T-cell (primary cell): Measurements from ENCODE around the gene ZNF423. TPM values are rescaled to one million over a fixed set of nuclear protein-coding genes. Genes with fewer than 3 reads are reported as not detected.

Experiments used
- ATAC-seq, 4 experiments: fragments of 200-7000 bp in 3 of 4; fragments of 150-1000 bp in 1 of 4; cut with Tn5 transposase; replicated peaks in 1 of 4; 1 replicate in 3 of 4; 2 replicates in 1 of 4; pipeline ENCODE4 v1.10.0; 2021; ENCODE audit warnings: moderate library complexity in 3 of 4, mild to moderate bottlenecking in 2 of 4, moderate number of reproducible peaks in 1 of 4
- CTCF ChIA-PET, 2 donors: fragments of 300-600 bp; sonication (Branson Sonifier 250); formaldehyde crosslinking; loops; one replicate each; lab custom pipeline; 2022; ENCODE audit warnings: antibody characterized with exemption in 2 of 2; lab: Charles Lee
- POLR2A ChIA-PET, 2 donors: fragments of 300-600 bp; sonication (Branson Sonifier 250); formaldehyde crosslinking; loops; one replicate each; lab custom pipeline; 2022; ENCODE audit warnings: antibody characterized with exemption in 2 of 2; lab: Charles Lee
- DNase-seq, 35 experiments: peaks; one replicate each; pipeline versions ENCODE4 v3.0.0 to v3.0.0-alpha.2; 2013 to 2023
- H3K27ac ChIP-seq: one replicate; pipeline ENCODE4 v1.5.1; 2013; ENCODE audit warnings: low read length
- H3K27me3 ChIP-seq, 2 experiments: replicated peaks in 1 of 2; 1 replicate in 1 of 2; 2 replicates in 1 of 2; pipeline versions ENCODE4 v1.6.1 to v1.7.0; 2013; ENCODE audit warnings: low read length in 1 of 2, mixed read lengths in 1 of 2; ENCODE audit not compliant: control insufficient read depth in 2 of 2, insufficient read depth in 2 of 2; ENCODE audit errors: extremely low read depth in 1 of 2
- H3K36me3 ChIP-seq, 2 donors: 1 replicate in 1 of 2; 2 replicates in 1 of 2; pipeline versions ENCODE4 v1.6.1 to v1.7.0; 2013; ENCODE audit warnings: low read length in 1 of 2; ENCODE audit not compliant: control insufficient read depth in 2 of 2, insufficient read depth in 1 of 2; ENCODE audit errors: extremely low read depth in 1 of 2
- H3K4me1 ChIP-seq, 2 experiments: 1 replicate in 1 of 2; 2 replicates in 1 of 2; pipeline versions ENCODE4 v1.6.1 to v1.7.0; 2013; ENCODE audit warnings: low read length in 2 of 2, mixed read lengths in 1 of 2; ENCODE audit not compliant: insufficient read depth in 2 of 2, control insufficient read depth in 1 of 2; ENCODE audit errors: extremely low read depth in 1 of 2
- H3K4me3 ChIP-seq, 2 donors: 1 replicate in 1 of 2; 2 replicates in 1 of 2; pipeline versions ENCODE4 v1.5.1 to v1.7.0; 2013; ENCODE audit warnings: mild to moderate bottlenecking in 2 of 2, low read length in 1 of 2, moderate library complexity in 1 of 2; ENCODE audit not compliant: control insufficient read depth in 1 of 2; ENCODE audit errors: extremely low read depth in 1 of 2
- H3K9me3 ChIP-seq: 2 replicates; pipeline ENCODE4 v1.7.0; 2013
- H3K27ac Mint-ChIP-seq, 2 donors: one replicate each; pipeline ENCODE4 v1.8.0; 2020 to 2021; ENCODE audit warnings: mild to moderate bottlenecking in 2 of 2, mixed read lengths in 2 of 2
- H3K27me3 Mint-ChIP-seq, 2 donors: one replicate each; pipeline ENCODE4 v1.8.0; 2021 to 2022; ENCODE audit warnings: mixed read lengths in 2 of 2
- H3K36me3 Mint-ChIP-seq: one replicate; pipeline ENCODE4 v1.8.0; 2021; ENCODE audit warnings: mixed read lengths
- H3K4me1 Mint-ChIP-seq, 3 donors: one replicate each; pipeline ENCODE4 v1.8.0; 2020 to 2022; ENCODE audit warnings: mixed read lengths in 3 of 3, mild to moderate bottlenecking in 1 of 3
- H3K4me3 Mint-ChIP-seq, 3 donors: one replicate each; pipeline ENCODE4 v1.8.0; 2020 to 2022; ENCODE audit warnings: mild to moderate bottlenecking in 3 of 3, mixed read lengths in 3 of 3, moderate library complexity in 3 of 3
- H3K9me3 Mint-ChIP-seq, 3 donors: one replicate each; pipeline ENCODE4 v1.8.0; 2020 to 2022; ENCODE audit warnings: mixed read lengths in 3 of 3
- WGBS: methylation state at CpG from one replicate; pipeline ENCODE4 v1.1.5; 2013; ENCODE audit warnings: missing lambda C conversion rate; ENCODE audit not compliant: insufficient coverage; 5-methylcytosine and 5-hydroxymethylcytosine counted together
- total RNA-seq, 35 experiments: library from RNA in 6 of 35; stranded (reverse) in 6 of 35; fragments of 120-200 nt in 1 of 35; gene quantifications; one replicate each; pipeline versions ENCODE4 v1.2.1 to v1.2.4 and lab custom pipeline; 2013 to 2026

Gene ZNF423
- total RNA-seq, 5 donors from 2014 or later (not counting 1 experiment from before 2014, with no cell fraction given) = 0.07 to 0.12 TPM; not detected in 3

DNA sequence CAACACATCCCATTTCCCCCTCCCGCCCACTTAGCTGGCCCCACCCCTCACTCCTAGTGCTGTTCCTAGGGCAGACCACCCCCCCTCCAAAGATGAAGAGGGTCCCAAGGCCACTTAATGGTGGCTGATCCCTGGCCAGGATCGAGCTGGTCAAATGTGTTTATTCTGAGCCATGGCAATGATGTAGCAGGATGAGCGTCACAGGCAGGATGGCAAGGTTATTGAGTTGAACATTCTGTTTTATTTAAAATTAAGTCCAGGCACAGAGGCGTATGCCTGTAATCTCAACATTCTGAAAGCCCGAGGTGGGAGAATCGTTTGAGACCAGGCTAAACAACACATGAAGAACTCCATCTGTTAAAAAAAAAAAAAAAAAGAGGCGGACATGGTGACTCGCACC, 12.2 kb downstream of the ZNF423 start:
- Histone ChIP-seq H3K9me3 (no peaks in the 10 kb centered on the region), H3K27ac (no peak overlapping the region), H3K4me1 (no peaks in the 10 kb centered on the region), H3K4me3 (no peak overlapping the region), H3K27me3 (peaks cover 3 to 47% of the 10 kb centered on the region in 2 experiments), H3K36me3 (no peaks in the 10 kb centered on the region)
- Mint-ChIP-seq H3K36me3 (no peaks in the 10 kb centered on the region), H3K27me3 (peaks cover 22 to 41% of the 10 kb centered on the region in 2 donors), H3K9me3 (no peaks in the 10 kb centered on the region), H3K27ac (no peak overlapping the region), H3K4me3 (no peak overlapping the region), H3K4me1 (no peaks in the 10 kb centered on the region)
- ChIA-PET POLR2A (no interaction called here), CTCF (no interaction called here)
- no peak for ATAC-seq
- no CpG with 5 or more reads among the region's 8 CpGs for WGBS
- DNase-seq = no peak

DNA sequence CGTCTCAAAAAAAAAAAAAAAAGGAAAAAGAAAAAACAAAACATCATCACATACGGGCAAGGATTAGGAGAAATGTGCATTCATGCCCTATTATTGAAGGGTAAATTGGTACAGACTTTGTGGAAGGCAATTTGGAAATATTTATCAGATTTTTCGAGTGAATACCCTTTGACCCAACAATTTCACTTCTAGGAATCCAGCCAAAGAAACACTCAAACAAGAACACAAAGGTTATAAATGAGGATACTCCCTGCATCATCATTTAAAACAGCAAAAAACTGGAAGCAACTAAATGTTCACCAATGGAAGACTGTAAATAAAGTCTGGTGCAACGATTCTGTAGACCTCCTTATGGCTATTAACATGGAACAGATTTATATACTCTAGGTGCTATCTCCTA, 12.9 kb downstream of the ZNF423 start:
- H3K4me1 ChIP-seq = no peaks in the 10 kb centered on the region
- DNase-seq (no peak), ATAC-seq (no peak)
- H3K27ac ChIP-seq = no peak overlapping the region
- 80% methylated on average over 1 of the region's 4 CpGs for WGBS
- peaks cover 3 to 44% of the 10 kb centered on the region in 2 experiments for H3K27me3 ChIP-seq
- Mint-ChIP-seq H3K27me3 (peaks cover 24 to 40% of the 10 kb centered on the region in 2 donors), H3K4me1 (no peaks in the 10 kb centered on the region), H3K27ac (no peak overlapping the region), H3K9me3 (no peaks in the 10 kb centered on the region), H3K36me3 (no peaks in the 10 kb centered on the region), H3K4me3 (no peak overlapping the region)
- no peaks in the 10 kb centered on the region for H3K9me3 ChIP-seq
- POLR2A ChIA-PET = no interaction called here
- H3K4me3 ChIP-seq = no peak overlapping the region
- CTCF ChIA-PET = no interaction called here
- no peaks in the 10 kb centered on the region for H3K36me3 ChIP-seq

DNA sequence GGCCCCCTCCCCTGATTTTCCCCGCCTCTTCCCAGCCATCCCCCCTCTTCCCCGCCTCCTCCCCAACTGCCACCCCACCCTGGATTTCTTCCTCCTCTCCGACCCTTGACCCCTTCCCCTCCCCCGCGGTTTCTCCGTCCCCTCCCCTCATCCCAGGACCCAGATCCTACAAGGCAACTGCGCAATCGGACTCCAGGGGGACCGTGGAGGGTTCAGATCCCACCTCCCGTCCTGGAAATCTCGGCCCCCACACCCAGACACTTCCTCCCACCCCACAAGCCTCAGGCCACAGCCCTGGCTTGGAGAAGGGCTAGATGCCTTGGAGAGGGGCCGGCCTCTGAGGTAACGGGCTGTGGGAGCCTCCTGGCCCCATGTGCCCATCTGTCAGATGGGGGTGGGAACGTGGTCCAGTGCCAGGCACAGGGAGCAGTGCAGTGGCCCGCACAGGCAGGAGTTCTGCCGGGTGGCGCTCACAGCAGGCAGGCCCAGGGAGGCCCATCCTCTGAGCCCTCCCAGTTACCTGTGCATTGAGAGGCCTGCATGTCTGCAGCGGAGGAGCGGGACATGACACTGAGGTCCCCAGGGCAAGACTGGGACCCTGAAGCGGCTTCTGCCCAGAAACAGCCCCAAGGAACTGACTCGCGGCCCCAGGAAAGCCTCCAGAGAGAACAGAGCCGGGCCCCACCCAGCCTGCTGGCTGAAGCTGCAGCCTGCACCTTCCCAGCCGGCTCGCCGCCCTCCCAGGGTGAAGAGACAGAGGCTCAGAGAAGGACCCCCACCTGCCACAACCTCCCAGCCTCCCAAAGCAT, 16.7 kb downstream of the ZNF423 start:
- H3K36me3 ChIP-seq = no peaks in the 10 kb centered on the region
- no peaks in the 10 kb centered on the region for H3K4me1 ChIP-seq
- no peak overlapping the region for H3K4me3 ChIP-seq
- no peak overlapping the region for H3K27ac Mint-ChIP-seq
- no peak overlapping the region for H3K27ac ChIP-seq
- H3K9me3 ChIP-seq = no peaks in the 10 kb centered on the region
- no peak for ATAC-seq
- 77% methylated on average over 16 of the region's 26 CpGs for WGBS
- no peaks in the 10 kb centered on the region for H3K36me3 Mint-ChIP-seq
- DNase-seq = no peak
- H3K27me3 ChIP-seq = peaks cover 3 to 45% of the 10 kb centered on the region in 2 experiments
- no peak overlapping the region for H3K4me3 Mint-ChIP-seq
- CTCF ChIA-PET = no interaction called here
- H3K9me3 Mint-ChIP-seq = no peaks in the 10 kb centered on the region
- H3K4me1 Mint-ChIP-seq = no peaks in the 10 kb centered on the region
- POLR2A ChIA-PET = no interaction called here
- H3K27me3 Mint-ChIP-seq = peaks cover 31 to 47% of the 10 kb centered on the region in 2 donors

DNA sequence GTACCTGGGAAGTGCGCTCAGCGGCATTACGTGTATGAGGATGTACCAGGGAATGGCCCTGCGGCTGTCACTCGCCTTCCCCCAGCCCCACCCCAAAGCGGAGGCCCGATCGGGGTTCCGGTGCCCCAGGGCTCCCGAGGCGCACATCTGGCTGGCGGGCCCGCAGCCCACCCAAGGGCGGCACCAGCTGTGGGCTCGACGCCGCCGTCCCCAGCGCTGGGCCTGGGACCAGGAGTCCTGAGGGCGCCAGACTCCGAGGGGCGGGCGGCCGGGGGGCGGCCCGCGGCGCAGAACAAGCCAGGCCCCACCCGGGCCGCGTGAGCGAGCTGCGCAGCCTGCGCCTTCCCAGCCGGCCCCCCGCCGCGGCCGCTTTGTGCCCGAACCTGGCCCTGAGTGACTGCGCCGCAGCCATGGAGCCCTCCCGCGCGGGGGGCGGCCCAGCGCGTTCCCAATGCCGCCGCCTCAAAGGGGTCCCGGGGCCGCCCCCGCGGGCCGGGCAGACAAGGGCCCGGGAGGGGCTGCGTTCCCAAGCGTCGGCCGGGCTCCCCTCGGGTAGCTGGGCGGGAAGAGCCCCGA, 17.4 kb downstream of the ZNF423 start:
- WGBS = 14% methylated on average over 55 of the region's 63 CpGs
- no peak overlapping the region for H3K27ac ChIP-seq
- Mint-ChIP-seq H3K4me1 (no peaks in the 10 kb centered on the region), H3K4me3 (no peak overlapping the region), H3K36me3 (no peaks in the 10 kb centered on the region), H3K9me3 (no peaks in the 10 kb centered on the region), H3K27me3 (peaks cover 31 to 47% of the 10 kb centered on the region in 2 donors), H3K27ac (no peak overlapping the region)
- DNase-seq (no peak), ATAC-seq (no peak)
- H3K4me3 ChIP-seq = no peak overlapping the region
- H3K36me3 ChIP-seq = no peaks in the 10 kb centered on the region
- H3K27me3 ChIP-seq = peaks cover 3 to 48% of the 10 kb centered on the region in 2 experiments
- no peaks in the 10 kb centered on the region for H3K4me1 ChIP-seq
- CTCF ChIA-PET = no interaction called here
- POLR2A ChIA-PET = no interaction called here
- no peaks in the 10 kb centered on the region for H3K9me3 ChIP-seq

DNA sequence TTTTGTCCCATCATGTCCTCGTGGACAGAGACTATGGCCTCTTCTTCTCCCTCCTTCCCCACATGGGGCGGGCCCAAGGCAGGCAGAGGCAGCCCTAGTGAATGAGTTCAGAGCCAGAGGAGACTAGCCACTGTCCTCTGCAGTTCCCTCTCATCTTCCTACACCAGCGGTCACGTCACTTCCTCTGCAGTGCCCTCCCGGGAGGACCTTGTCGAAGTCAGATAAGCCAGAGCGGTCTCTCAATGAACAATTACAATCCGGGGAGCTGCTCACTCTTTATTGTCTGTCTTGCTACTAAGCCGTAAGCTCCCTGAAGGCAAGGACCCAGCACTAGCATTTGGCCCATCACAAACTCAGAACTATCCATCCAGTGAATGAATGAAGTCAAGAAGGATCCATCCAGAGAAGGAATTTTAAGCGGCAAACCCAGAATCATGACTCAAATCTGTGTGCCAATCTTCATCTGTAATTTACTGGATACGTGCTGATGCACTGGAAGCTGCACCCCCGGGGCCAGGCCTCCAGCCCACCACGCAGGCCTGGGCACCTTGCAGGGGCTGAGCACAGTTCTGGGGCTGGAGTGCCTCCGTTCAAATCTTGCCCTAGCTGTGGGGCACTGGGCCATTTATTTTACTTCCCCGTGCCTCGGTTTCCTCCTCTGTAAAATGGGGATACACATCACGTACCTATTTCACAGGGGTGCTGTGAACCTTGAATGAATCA, 18.1 kb downstream of the ZNF423 start:
- 86% methylated on average over 17 of the region's 17 CpGs for WGBS
- Histone ChIP-seq H3K27me3 (peaks cover 3 to 48% of the 10 kb centered on the region in 2 experiments), H3K36me3 (no peaks in the 10 kb centered on the region), H3K9me3 (no peaks in the 10 kb centered on the region), H3K4me3 (no peak overlapping the region), H3K27ac (no peak overlapping the region), H3K4me1 (no peaks in the 10 kb centered on the region)
- no peak for ATAC-seq
- Mint-ChIP-seq H3K4me3 (no peak overlapping the region), H3K27me3 (peaks cover 31 to 47% of the 10 kb centered on the region in 2 donors), H3K27ac (no peak overlapping the region), H3K36me3 (no peaks in the 10 kb centered on the region), H3K4me1 (no peaks in the 10 kb centered on the region), H3K9me3 (no peaks in the 10 kb centered on the region)
- ChIA-PET POLR2A (no interaction called here), CTCF (no interaction called here)
- no peak for DNase-seq

DNA sequence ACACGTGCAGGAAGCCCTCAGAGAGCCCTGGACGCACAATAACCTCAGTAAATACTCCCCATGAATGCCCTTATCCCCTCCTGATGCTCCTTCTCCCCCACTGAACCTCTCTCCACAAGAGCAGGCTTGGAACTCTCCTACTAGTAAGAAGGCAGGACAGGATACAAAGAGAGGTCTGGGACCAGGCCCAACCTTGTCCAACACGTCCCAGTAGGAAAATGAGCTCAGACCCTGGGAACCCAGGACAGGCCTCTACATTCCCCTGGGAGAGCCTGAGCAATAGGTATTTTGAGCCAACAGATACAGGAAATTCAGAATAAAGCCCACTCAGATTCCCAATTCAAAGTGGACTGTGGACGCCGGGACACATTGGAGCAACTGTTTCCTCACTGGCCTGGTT, 19.2 kb downstream of the ZNF423 start:
- Histone ChIP-seq H3K9me3 (no peaks in the 10 kb centered on the region), H3K36me3 (no peaks in the 10 kb centered on the region), H3K27ac (no peak overlapping the region), H3K27me3 (peaks cover 3 to 45% of the 10 kb centered on the region in 2 experiments), H3K4me1 (no peaks in the 10 kb centered on the region), H3K4me3 (no peak overlapping the region)
- H3K36me3 Mint-ChIP-seq = no peaks in the 10 kb centered on the region
- no peak overlapping the region for H3K27ac Mint-ChIP-seq
- no peaks in the 10 kb centered on the region for H3K4me1 Mint-ChIP-seq
- peaks cover 31 to 45% of the 10 kb centered on the region in 2 donors for H3K27me3 Mint-ChIP-seq
- DNase-seq (no peak), ATAC-seq (no peak)
- ChIA-PET CTCF (no interaction called here), POLR2A (no interaction called here)
- 64% methylated on average over 3 of the region's 5 CpGs for WGBS
- no peak overlapping the region for H3K4me3 Mint-ChIP-seq
- H3K9me3 Mint-ChIP-seq = no peaks in the 10 kb centered on the region
